HL-60 (cell line): ENCODE data around the gene AHR.
A peak's percentile ranks its signal among the peaks of the same experiment; 100 is the strongest.

Source experiments
- DNase-seq, 2 experiments: peaks; one replicate each; pipeline ENCODE4 v3.0.0-alpha.2; 2010 to 2020; ENCODE audit warnings: low read depth in 1 of 2, low spot score in 1 of 2
- H3K27ac ChIP-seq: fragments of 250-450 bp; sonication (Bioruptor Pico); replicated peaks from 2 replicates; pipeline ENCODE4 v1.5.1; 2020; ENCODE audit warnings: mild to moderate bottlenecking, moderate library complexity
- H3K27me3 ChIP-seq: fragments of 250-450 bp; sonication (Bioruptor Pico); 2 replicates; pipeline ENCODE4 v1.5.1; 2021; ENCODE audit warnings: mild to moderate bottlenecking, moderate library complexity; ENCODE audit not compliant: insufficient read depth, poor library complexity, severe bottlenecking
- H3K4me3 ChIP-seq: replicated peaks from 2 replicates; pipeline ENCODE4 v1.5.1; 2011; ENCODE audit warnings: mild to moderate bottlenecking, control low read depth, low read length; ENCODE audit not compliant: insufficient read depth
- CTCF ChIP-seq: IDR thresholded peaks from one replicate; pipeline ENCODE4 v1.5.1; 2011; ENCODE audit warnings: low read length, control low read depth, inconsistent platforms; ENCODE audit not compliant: insufficient read depth
- GABPA ChIP-seq: IDR thresholded peaks from 2 replicates; pipeline ENCODE4 v1.6.1; 2012; ENCODE audit warnings: low read depth
- POLR2AphosphoS5 ChIP-seq: IDR thresholded peaks from 2 replicates; pipeline ENCODE4 v1.6.1; 2012; ENCODE audit warnings: low read depth
- REST ChIP-seq: IDR thresholded peaks from 2 replicates; pipeline ENCODE4 v1.6.1; 2012; ENCODE audit warnings: low read depth; ENCODE audit not compliant: insufficient replicate concordance
- SPI1 ChIP-seq: IDR thresholded peaks from 2 replicates; pipeline ENCODE4 v1.6.1; 2012; ENCODE audit warnings: low read depth, mild to moderate bottlenecking, borderline replicate concordance

AHR gene

DNA sequence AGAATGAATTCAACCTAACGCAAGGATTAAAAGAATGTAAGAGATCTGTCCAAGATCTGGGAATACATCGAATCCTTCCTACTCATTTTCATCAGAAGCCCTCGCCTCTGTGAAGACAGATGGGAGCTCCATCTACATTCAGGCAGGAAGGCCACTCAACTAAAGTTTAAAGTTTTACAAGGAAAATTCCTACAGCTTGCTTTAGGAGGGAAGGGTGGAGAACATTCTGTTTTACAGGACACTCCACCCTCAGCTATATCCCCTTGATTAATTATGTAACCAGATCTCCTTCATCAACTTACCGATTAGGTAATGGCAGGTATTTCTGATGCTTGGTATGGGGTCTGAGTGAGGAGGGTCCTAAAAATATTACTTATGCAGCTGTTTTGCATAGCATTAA, 5.6 kb upstream of the AHR start:
- DNase-seq: no peak
- no peak for TF ChIP-seq GABPA
- Histone ChIP-seq H3K27ac (no peak overlapping the region), H3K4me3 (no peak overlapping the region), H3K27me3 (no peaks in the 10 kb centered on the region)

DNA sequence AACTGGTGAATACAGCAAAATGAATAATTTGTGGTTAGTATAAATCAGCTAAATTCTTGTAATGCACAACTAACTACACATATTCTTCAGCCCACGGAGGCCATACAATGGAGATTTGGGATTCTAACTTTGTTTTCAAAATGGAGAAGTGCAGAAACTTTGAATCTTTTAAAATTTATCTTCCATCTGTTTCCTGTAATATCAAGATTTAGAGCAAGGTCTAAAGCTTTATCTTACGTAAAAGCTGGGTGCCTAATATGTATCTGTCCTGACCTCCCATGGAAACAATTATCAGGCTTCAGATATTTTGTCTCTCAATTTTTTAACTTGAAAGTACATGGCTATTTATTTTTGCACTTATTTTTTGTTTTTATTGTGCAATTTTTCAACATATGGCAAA, 5.0 kb upstream of the AHR start:
- no peak for DNase-seq
- no peak overlapping the region for H3K4me3 ChIP-seq
- TF ChIP-seq CTCF (no peak), GABPA (no peak), POLR2AphosphoS5 (no peak), REST (no peak), SPI1 (peak; percentile 27; the same call in 1 of the 2 replicates)
- no peaks in the 10 kb centered on the region for H3K27me3 ChIP-seq
- no peak overlapping the region for H3K27ac ChIP-seq

DNA sequence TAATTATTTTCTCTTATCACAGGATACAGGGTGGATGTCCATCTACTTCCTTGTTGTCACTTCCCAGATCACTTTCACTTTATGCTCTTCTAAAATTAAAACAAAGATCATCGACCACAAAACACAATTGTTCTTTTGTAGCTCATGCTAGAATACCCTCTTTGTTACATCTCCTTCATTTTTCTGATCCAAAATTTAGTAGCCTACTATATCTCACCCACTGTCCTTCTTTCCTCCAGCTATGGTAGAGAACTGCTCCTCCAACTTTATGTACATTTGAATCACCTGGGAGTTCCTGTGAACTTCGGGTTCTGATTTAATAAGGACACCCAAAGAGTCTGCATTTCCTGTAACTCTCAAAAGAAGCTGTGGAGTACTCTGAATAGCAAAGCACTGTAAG, 1.2 kb upstream of the AHR start:
- no peak overlapping the region for H3K4me3 ChIP-seq
- no peak overlapping the region for H3K27ac ChIP-seq
- TF ChIP-seq GABPA (no peak), POLR2AphosphoS5 (no peak), SPI1 (no peak), CTCF (no peak), REST (no peak)
- no peak for DNase-seq
- no peaks in the 10 kb centered on the region for H3K27me3 ChIP-seq

DNA sequence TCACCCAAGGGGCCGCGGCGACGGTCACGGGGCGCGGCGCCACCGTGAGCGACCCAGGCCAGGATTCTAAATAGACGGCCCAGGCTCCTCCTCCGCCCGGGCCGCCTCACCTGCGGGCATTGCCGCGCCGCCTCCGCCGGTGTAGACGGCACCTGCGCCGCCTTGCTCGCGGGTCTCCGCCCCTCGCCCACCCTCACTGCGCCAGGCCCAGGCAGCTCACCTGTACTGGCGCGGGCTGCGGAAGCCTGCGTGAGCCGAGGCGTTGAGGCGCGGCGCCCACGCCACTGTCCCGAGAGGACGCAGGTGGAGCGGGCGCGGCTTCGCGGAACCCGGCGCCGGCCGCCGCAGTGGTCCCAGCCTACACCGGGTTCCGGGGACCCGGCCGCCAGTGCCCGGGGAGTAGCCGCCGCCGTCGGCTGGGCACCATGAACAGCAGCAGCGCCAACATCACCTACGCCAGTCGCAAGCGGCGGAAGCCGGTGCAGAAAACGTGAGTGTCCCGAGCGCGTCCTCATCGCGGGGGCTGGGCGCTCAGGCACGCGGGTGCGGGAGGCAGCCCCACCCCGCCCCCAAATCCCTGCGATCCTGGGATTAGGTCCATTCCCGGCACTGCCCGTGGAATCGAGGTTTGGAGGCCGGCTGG, 509 bp downstream of the AHR start:
- peak; percentile 32 for TF ChIP-seq REST
- no peak for TF ChIP-seq GABPA
- H3K27ac ChIP-seq: peak overlapping the region; percentile 81
- H3K4me3 ChIP-seq: peak overlapping the region; percentile 97
- DNase-seq: peak; percentile 10 to 35
- no peaks in the 10 kb centered on the region for H3K27me3 ChIP-seq
